SK-N-SH (cell line): Measurements from ENCODE around the gene ELF4.

Source experiments
- CHD2 ChIP-seq: fragments of 150-350 bp; IDR thresholded peaks from 2 replicates; pipeline ENCODE4 v1.6.1; 2018; ENCODE audit warnings: low read length; ENCODE audit not compliant: partially characterized antibody
- EP300 ChIP-seq, 2 experiments: IDR thresholded peaks; 2 replicates each; pipeline versions ENCODE4 v1.4.0 to v1.6.1; 2012; ENCODE audit warnings: borderline replicate concordance in 1 of 2, low read depth in 1 of 2, low read length in 1 of 2
- EZH2phosphoT487 ChIP-seq: fragments of 200-600 bp; sonication (generic); IDR thresholded peaks from 2 replicates; pipeline ENCODE4 v1.6.1; 2017; ENCODE audit warnings: low read depth, mixed run types, mild to moderate bottlenecking, antibody characterized with exemption, moderate library complexity, borderline replicate concordance
- FOXJ3 ChIP-seq: sonication (generic); formaldehyde crosslinking; IDR thresholded peaks from 2 replicates; pipeline ENCODE4 v1.5.1; 2020; ENCODE audit warnings: mild to moderate bottlenecking, missing genetic modification reagents
- FOXM1 ChIP-seq: IDR thresholded peaks from 2 replicates; pipeline ENCODE4 v1.4.0; 2012; ENCODE audit warnings: low read depth, mild to moderate bottlenecking
- GABPA ChIP-seq: IDR thresholded peaks from 2 replicates; pipeline ENCODE4 v1.4.0; 2012; ENCODE audit warnings: low read depth, mild to moderate bottlenecking
- NFIC ChIP-seq: IDR thresholded peaks from 2 replicates; pipeline ENCODE4 v1.4.0; 2012; ENCODE audit warnings: borderline replicate concordance
- POLR2AphosphoS5 ChIP-seq: IDR thresholded peaks from 2 replicates; pipeline ENCODE4 v1.6.1; 2012; ENCODE audit warnings: low read depth, low read length
- SIN3A ChIP-seq: IDR thresholded peaks from 2 replicates; pipeline ENCODE4 v1.6.1; 2012; ENCODE audit warnings: low read depth, mild to moderate bottlenecking, low read length, moderate library complexity, borderline replicate concordance
- TAF1 ChIP-seq: IDR thresholded peaks from 2 replicates; pipeline ENCODE4 v1.6.1; 2012; ENCODE audit warnings: low read depth, mild to moderate bottlenecking, low read length, moderate library complexity, borderline replicate concordance
- YY1 ChIP-seq: IDR thresholded peaks from 2 replicates; pipeline ENCODE4 v1.4.0; 2012; ENCODE audit warnings: low read depth, mild to moderate bottlenecking
- TF ChIP-seq, protein P1 (sequence below): fragments of 200-600 bp; sonication (generic); IDR thresholded peaks from 2 replicates; pipeline ENCODE4 v1.6.1; 2017; ENCODE audit warnings: antibody characterized with exemption, mild to moderate bottlenecking, moderate library complexity
- TF ChIP-seq, protein P2 (sequence below): IDR thresholded peaks from 2 replicates; pipeline ENCODE4 v1.4.0; 2012; ENCODE audit warnings: low read depth, borderline replicate concordance
- TF ChIP-seq, protein P3 (sequence below): IDR thresholded peaks from 2 replicates; pipeline ENCODE4 v1.6.1; 2012; ENCODE audit warnings: mild to moderate bottlenecking, low read depth, low read length, moderate library complexity

DNA sequence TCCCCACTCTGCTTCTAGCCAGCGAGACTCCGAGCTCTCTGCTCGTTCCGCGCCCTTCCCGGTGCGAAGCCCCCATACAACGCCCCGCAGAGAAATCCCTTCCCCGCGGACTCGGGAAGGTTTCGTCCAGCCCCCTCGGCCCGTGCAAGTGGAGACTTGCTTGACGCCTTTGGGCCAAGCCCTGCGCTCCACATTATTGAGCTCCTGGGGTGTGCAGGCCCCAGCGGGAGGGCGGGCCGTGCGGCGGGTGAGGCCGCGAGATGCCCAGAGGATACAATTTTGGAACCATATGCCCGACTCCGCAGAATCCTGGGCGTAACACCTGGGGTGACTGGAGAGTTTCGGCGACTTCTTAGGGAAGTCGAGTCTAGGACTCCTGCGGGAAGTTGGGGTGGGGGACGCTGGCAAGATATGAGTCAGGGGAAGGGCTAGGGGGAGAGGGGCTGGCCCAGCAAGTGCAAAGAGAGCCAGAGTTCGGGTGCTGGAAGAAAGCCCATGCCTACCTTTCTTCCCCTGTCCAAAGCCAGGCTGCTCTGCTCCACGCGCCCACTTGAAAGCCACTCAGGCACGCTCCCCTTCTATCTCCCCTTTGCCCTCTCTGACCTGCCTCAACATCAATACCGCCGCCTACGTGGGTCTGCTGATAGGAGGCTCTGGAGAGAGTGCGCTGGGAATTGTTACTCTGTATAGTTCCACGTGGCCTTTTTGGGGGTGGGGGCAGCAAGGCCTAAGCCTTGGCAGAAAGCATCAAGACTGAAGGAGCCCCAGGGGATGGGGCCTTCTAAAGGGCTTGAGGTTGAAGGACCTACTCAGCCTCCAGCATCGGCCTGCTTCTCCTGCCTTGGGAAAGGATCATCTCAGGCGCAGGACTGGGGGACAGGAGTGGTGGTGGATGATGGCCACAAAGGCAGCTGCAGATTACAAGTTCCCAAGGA lies 1.2 kb upstream of the ELF4 start:
- TF ChIP-seq, protein P1, sequence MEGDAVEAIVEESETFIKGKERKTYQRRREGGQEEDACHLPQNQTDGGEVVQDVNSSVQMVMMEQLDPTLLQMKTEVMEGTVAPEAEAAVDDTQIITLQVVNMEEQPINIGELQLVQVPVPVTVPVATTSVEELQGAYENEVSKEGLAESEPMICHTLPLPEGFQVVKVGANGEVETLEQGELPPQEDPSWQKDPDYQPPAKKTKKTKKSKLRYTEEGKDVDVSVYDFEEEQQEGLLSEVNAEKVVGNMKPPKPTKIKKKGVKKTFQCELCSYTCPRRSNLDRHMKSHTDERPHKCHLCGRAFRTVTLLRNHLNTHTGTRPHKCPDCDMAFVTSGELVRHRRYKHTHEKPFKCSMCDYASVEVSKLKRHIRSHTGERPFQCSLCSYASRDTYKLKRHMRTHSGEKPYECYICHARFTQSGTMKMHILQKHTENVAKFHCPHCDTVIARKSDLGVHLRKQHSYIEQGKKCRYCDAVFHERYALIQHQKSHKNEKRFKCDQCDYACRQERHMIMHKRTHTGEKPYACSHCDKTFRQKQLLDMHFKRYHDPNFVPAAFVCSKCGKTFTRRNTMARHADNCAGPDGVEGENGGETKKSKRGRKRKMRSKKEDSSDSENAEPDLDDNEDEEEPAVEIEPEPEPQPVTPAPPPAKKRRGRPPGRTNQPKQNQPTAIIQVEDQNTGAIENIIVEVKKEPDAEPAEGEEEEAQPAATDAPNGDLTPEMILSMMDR: no peak
- TF ChIP-seq NFIC (no peak), POLR2AphosphoS5 (no peak), GABPA (no peak), TAF1 (no peak), SIN3A (no peak), EP300 (IDR thresholded peaks at IDR 0.05; ENCODE audit: borderline replicate concordance in 1 of 2, low read depth in 1 of 2, low read length in 1 of 2) (no peak), FOXJ3 (CRISPR knock-in tag) (no peak), FOXM1 (no peak), CHD2 (no peak), EZH2phosphoT487 (no peak), YY1 (no peak)
- TF ChIP-seq, protein P2, sequence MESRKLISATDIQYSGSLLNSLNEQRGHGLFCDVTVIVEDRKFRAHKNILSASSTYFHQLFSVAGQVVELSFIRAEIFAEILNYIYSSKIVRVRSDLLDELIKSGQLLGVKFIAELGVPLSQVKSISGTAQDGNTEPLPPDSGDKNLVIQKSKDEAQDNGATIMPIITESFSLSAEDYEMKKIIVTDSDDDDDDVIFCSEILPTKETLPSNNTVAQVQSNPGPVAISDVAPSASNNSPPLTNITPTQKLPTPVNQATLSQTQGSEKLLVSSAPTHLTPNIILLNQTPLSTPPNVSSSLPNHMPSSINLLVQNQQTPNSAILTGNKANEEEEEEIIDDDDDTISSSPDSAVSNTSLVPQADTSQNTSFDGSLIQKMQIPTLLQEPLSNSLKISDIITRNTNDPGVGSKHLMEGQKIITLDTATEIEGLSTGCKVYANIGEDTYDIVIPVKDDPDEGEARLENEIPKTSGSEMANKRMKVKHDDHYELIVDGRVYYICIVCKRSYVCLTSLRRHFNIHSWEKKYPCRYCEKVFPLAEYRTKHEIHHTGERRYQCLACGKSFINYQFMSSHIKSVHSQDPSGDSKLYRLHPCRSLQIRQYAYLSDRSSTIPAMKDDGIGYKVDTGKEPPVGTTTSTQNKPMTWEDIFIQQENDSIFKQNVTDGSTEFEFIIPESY: no peak
- TF ChIP-seq, protein P3, sequence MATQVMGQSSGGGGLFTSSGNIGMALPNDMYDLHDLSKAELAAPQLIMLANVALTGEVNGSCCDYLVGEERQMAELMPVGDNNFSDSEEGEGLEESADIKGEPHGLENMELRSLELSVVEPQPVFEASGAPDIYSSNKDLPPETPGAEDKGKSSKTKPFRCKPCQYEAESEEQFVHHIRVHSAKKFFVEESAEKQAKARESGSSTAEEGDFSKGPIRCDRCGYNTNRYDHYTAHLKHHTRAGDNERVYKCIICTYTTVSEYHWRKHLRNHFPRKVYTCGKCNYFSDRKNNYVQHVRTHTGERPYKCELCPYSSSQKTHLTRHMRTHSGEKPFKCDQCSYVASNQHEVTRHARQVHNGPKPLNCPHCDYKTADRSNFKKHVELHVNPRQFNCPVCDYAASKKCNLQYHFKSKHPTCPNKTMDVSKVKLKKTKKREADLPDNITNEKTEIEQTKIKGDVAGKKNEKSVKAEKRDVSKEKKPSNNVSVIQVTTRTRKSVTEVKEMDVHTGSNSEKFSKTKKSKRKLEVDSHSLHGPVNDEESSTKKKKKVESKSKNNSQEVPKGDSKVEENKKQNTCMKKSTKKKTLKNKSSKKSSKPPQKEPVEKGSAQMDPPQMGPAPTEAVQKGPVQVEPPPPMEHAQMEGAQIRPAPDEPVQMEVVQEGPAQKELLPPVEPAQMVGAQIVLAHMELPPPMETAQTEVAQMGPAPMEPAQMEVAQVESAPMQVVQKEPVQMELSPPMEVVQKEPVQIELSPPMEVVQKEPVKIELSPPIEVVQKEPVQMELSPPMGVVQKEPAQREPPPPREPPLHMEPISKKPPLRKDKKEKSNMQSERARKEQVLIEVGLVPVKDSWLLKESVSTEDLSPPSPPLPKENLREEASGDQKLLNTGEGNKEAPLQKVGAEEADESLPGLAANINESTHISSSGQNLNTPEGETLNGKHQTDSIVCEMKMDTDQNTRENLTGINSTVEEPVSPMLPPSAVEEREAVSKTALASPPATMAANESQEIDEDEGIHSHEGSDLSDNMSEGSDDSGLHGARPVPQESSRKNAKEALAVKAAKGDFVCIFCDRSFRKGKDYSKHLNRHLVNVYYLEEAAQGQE: no peak
